A673 (cell line): ENCODE data around the gene FAM124A. TPM values are rescaled to one million over a fixed set of nuclear protein-coding genes. Genes with fewer than 3 reads are reported as not detected.
"Not testable (repeated sequence)": the region's sequence is repeated elsewhere in the genome, so short reads cannot be mapped to it uniquely, and the experiment has no call there.

Source experiments
- BruUV-seq: library from RNA; stranded (reverse); fragments of 400-500 nt; replicated peaks from 2 replicates; lab custom pipeline; 2021; lab: Mats Ljungman, UMichigan
- CTCF ChIA-PET: fragments of 300-600 bp; sonication (Branson Sonifier 250); formaldehyde crosslinking; loops from one replicate; lab custom pipeline; 2022; ENCODE audit warnings: antibody characterized with exemption; lab: Charles Lee
- POLR2A ChIA-PET: fragments of 300-600 bp; sonication (Branson Sonifier 250); formaldehyde crosslinking; loops from one replicate; lab custom pipeline; 2022; ENCODE audit warnings: antibody characterized with exemption; ENCODE audit not compliant: low non-redundant PET; lab: Charles Lee
- DNase-seq: peaks from one replicate; pipeline ENCODE4 v3.0.0-alpha.2; 2015; ENCODE audit warnings: low spot score
- H3K27ac ChIP-seq: fragments of 200-600 bp; sonication (generic); 2 replicates; pipeline ENCODE4 v1.5.1; 2016; ENCODE audit warnings: mixed run types, low read depth, mild to moderate bottlenecking, mixed read lengths, antibody characterized with exemption, low read length; ENCODE audit not compliant: poor library complexity, severe bottlenecking
- H3K27me3 ChIP-seq: fragments of 200-600 bp; sonication (generic); replicated peaks from 2 replicates; pipeline ENCODE4 v1.6.1; 2017; ENCODE audit warnings: mixed run types, low read depth, mild to moderate bottlenecking, mixed read lengths, antibody characterized with exemption, low read length; ENCODE audit not compliant: insufficient read depth, poor library complexity
- H3K36me3 ChIP-seq: fragments of 200-600 bp; sonication (generic); 2 replicates; pipeline ENCODE4 v1.6.1; 2016; ENCODE audit warnings: mixed run types, mild to moderate bottlenecking, mixed read lengths, antibody characterized with exemption, low read length; ENCODE audit not compliant: insufficient read depth, poor library complexity, severe bottlenecking
- H3K4me1 ChIP-seq: fragments of 200-600 bp; sonication (generic); 2 replicates; pipeline ENCODE4 v1.6.1; 2017; ENCODE audit warnings: mixed run types, mild to moderate bottlenecking, mixed read lengths, antibody characterized with exemption, low read length; ENCODE audit not compliant: insufficient read depth, poor library complexity, severe bottlenecking
- H3K4me3 ChIP-seq: fragments of 200-600 bp; sonication (generic); 2 replicates; pipeline ENCODE4 v1.5.1; 2016; ENCODE audit warnings: low read depth, mixed run types, mild to moderate bottlenecking, mixed read lengths, low read length; ENCODE audit not compliant: poor library complexity, severe bottlenecking
- H3K9me3 ChIP-seq: fragments of 200-600 bp; sonication (generic); 2 replicates; pipeline ENCODE4 v1.6.1; 2016; ENCODE audit warnings: mixed run types, low read depth, mild to moderate bottlenecking, mixed read lengths, antibody characterized with exemption, low read length; ENCODE audit not compliant: poor library complexity, severe bottlenecking
- CTCF ChIP-seq: fragments of 300-800, 200-600 bp; sonication (generic); conservative IDR thresholded peaks from 2 replicates; pipeline ENCODE4 v1.5.1; 2017; ENCODE audit warnings: low read depth, mild to moderate bottlenecking, antibody characterized with exemption, low read length, moderate library complexity, mixed read lengths
- EZH2 ChIP-seq: fragments of 200-600 bp; sonication (generic); IDR thresholded peaks from 2 replicates; pipeline ENCODE4 v1.6.1; 2017; ENCODE audit warnings: borderline replicate concordance, low read depth, mild to moderate bottlenecking, mixed read lengths, antibody characterized with exemption, low read length; ENCODE audit not compliant: poor library complexity, severe bottlenecking
- intact Hi-C: fragments of 100-400 bp; cut with micrococcal nuclease; formaldehyde crosslinking; loops from one replicate; pipeline ENCODE4 v1.10.0; 2022; ENCODE audit not compliant: unreplicated experiment
- total RNA-seq: library from RNA; stranded (reverse); gene quantifications from 2 replicates; pipeline ENCODE4 v1.2.3, GENCODE V29; 2021

Gene FAM124A
- total RNA-seq, 1 experiment from 2014 or later, result 2.1 TPM

GRCh38 chr13:51287758-51288157, 65.6 kb downstream of the FAM124A start:
- POLR2A ChIA-PET, result no interaction called here
- no peak overlapping the region for H3K27ac ChIP-seq
- intact Hi-C loops, result loop anchor here (5.0 kb wide), 1 partner anchor 65 kb away; the partner anchor contains the start of gene FAM124A
- H3K9me3 ChIP-seq, result no peaks in the 10 kb centered on the region
- DNase-seq, result no peak
- H3K4me3 ChIP-seq, result no peak overlapping the region
- no TSS peak for BruUV-seq
- H3K36me3 ChIP-seq, result no peaks in the 10 kb centered on the region
- no peaks in the 10 kb centered on the region for H3K4me1 ChIP-seq
- no peaks in the 10 kb centered on the region for H3K27me3 ChIP-seq
- CTCF ChIA-PET, result interaction anchor here (2.6 to 3.6 kb wide), 2 partner anchors 138 to 162 kb away, joined by 49 to 51 read pairs; no protein-coding TSS in a partner anchor
- TF ChIP-seq CTCF (no peak), EZH2 (no peak)

DNA sequence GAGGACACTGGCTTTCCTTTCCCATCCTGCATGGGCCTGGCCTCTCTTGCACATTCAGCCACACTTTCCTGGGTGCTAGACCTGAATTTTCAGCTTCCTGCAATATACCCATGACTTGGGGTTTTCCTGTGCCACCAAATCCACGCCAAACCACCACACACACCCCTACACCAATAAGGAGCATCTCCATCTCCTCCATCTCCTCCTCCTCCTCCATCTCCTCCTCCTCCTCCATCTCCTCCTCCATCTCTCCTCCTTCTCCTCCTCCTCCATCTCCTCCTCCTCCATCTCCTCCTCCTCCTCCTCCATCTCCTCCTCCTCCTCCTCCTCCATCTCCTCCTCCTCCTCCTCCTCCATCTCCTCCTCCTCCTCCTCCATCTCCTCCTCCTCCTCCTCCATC, 66.1 kb downstream of the FAM124A start:
- CTCF ChIA-PET, result interaction anchor here (1.0 to 3.6 kb wide), 3 partner anchors 65 to 162 kb away, joined by 3 to 51 read pairs (median 49); no protein-coding TSS in a partner anchor
- H3K27me3 ChIP-seq, H3K4me1 ChIP-seq, POLR2A ChIA-PET, H3K4me3 ChIP-seq, BruUV-seq, DNase-seq, H3K27ac ChIP-seq, H3K36me3 ChIP-seq, H3K9me3 ChIP-seq: not testable (repeated sequence)
- intact Hi-C loops, result loop anchor here (5.0 kb wide), 1 partner anchor 66 kb away; the partner anchor contains the start of gene FAM124A

GRCh38 chr13:51291341-51291740, 69.1 kb downstream of the FAM124A start:
- intact Hi-C loops, result no loop called here
- ChIA-PET CTCF (no interaction called here), POLR2A (no interaction called here)
- no peaks in the 10 kb centered on the region for H3K9me3 ChIP-seq
- H3K4me3 ChIP-seq, result no peak overlapping the region
- DNase-seq, result no peak
- no peaks in the 10 kb centered on the region for H3K36me3 ChIP-seq
- H3K27me3 ChIP-seq, result no peaks in the 10 kb centered on the region
- BruUV-seq, result no TSS peak
- no peak for TF ChIP-seq CTCF
- no peak for TF ChIP-seq EZH2
- H3K27ac ChIP-seq, result no peak overlapping the region
- H3K4me1 ChIP-seq, result no peaks in the 10 kb centered on the region

DNA sequence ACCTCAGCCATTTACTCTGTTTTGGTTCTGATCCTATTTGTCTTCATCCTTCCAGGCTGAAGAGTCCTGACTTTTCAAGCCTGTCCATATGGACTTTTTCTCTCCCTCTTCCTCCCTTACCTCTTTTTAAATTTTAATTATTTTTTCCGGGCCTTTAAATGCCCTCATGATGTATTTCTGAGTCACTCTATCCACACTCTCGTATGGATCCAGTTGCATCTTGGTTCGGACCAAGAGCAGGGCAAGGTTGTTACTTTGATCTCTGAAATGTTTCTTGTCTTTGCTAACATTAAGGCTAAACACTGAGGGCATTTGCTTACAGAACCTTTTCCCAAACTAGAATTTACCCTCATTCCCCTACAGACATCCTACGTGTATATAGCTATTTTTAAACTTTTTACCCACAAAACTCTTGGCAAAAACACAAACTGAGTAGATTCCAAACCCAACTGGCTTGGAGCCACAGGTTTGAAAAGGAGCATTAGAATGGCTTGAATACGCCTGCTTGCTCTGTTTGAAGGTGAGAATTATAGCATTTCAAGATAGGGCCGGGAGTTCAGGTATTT, 69.9 kb downstream of the FAM124A start:
- CTCF ChIA-PET, result no interaction called here
- no peaks in the 10 kb centered on the region for H3K4me1 ChIP-seq
- no TSS peak for BruUV-seq
- TF ChIP-seq EZH2 (no peak), CTCF (no peak)
- intact Hi-C loops, result no loop called here
- no peaks in the 10 kb centered on the region for H3K36me3 ChIP-seq
- H3K27me3 ChIP-seq, result no peaks in the 10 kb centered on the region
- no peak for DNase-seq
- no peak overlapping the region for H3K27ac ChIP-seq
- H3K9me3 ChIP-seq, result no peaks in the 10 kb centered on the region
- POLR2A ChIA-PET, result no interaction called here
- no peak overlapping the region for H3K4me3 ChIP-seq
